ENCODE results near the gene OR5M11.
"Not testable (repeated sequence)": the region's sequence is repeated elsewhere in the genome, so short reads cannot be mapped to it uniquely, and the experiment has no call there.

OR5M11 gene

DNA sequence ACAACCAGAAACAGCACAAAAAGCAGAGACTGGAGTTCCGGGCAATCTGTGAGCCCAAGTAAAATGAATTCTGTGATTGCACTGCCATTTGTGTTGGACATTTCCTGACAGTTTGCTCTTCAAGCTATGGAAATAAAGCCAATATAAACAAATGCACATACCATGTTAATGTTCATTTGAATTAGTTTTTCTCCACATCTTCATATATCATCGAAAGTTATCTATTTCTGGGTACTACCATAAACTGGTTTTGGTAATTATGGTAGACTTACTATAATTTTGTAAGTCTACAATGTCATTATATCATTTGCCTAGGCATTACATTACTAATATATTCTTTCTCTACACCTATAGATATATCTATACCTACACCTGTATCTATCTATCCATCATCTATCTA lies at the start of gene OR5M11:
OR5M11 (minus strand) TSS at position 101 of the 400 bp plus-strand sequence; CDS start at position 101, 0 bp downstream.
- CTCF ChIA-PET: no interaction called here
- POLR2A ChIA-PET: no interaction called here
- no peak for DNase-seq (ENCODE audit: low read depth, low spot score)
- TF ChIP-seq, protein P1, sequence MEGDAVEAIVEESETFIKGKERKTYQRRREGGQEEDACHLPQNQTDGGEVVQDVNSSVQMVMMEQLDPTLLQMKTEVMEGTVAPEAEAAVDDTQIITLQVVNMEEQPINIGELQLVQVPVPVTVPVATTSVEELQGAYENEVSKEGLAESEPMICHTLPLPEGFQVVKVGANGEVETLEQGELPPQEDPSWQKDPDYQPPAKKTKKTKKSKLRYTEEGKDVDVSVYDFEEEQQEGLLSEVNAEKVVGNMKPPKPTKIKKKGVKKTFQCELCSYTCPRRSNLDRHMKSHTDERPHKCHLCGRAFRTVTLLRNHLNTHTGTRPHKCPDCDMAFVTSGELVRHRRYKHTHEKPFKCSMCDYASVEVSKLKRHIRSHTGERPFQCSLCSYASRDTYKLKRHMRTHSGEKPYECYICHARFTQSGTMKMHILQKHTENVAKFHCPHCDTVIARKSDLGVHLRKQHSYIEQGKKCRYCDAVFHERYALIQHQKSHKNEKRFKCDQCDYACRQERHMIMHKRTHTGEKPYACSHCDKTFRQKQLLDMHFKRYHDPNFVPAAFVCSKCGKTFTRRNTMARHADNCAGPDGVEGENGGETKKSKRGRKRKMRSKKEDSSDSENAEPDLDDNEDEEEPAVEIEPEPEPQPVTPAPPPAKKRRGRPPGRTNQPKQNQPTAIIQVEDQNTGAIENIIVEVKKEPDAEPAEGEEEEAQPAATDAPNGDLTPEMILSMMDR (IDR thresholded peaks at IDR 0.05; ENCODE audit: insufficient read depth, low read length, missing control alignments): no peak
- H3K4me3 ChIP-seq (ENCODE audit: low read depth, low read length): no peak within 1 kb of the TSS

DNA sequence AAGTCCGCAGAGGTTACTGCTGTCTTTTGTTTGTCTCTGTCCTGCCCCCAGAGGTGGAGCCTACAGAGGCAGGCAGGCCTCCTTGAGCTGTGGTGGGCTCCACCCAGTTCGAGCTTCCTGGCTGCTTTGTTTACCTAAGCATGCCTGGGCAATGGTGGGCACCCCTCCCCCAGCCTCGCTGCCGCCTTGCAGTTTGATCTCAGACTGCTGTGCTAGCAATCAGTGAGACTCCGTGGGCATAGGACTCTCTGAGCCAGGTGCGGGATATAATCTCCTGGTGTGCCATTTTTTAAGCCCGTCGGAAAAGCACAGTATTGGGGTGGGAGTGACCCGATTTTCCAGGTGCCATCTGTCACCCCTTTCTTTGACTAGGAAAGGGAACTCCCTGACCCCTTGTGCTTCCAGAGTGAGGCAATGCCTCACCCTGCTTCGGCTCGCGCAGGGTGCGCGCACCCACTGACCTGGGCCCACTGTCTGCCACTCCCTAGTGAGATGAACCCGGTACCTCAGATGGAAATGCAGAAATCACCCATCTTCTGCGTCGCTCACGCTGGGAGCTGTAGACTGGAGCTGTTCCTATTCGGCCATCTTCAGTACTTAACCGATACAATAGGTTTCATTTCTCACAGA lies 49.1 kb upstream of the OR5M11 start:
- POLR2A ChIA-PET; H3K4me3 ChIP-seq (ENCODE audit: low read depth, low read length); CTCF ChIA-PET; DNase-seq (ENCODE audit: low read depth, low spot score): not testable (repeated sequence)

DNA sequence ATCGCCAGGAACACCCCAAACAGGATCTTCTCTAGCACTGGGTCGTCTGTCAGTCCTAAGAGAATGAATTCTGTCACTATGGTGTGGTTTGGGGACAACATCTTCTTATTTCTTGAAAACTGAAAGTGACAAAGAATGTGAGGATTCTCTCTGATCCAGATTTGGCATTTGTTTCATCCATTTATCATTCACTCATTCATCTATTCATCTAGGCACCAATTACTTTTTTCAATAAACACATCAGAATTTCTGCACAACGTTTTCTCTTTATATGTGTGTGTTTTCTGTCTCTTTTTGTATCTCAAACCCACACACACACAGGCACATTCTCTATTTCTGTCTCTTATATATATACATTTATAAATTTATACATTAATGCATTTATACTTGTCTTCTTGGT lies 34.6 kb upstream of the OR5M11 start, which contains the start of gene OR5M10:
OR5M10 (minus strand) TSS at position 101 of the 400 bp plus-strand sequence; CDS start at position 101, 0 bp downstream.
- TF ChIP-seq, protein P1 (IDR thresholded peaks at IDR 0.05; ENCODE audit: insufficient read depth, low read length, missing control alignments): no peak
- POLR2A ChIA-PET: no interaction called here
- no peak for DNase-seq (ENCODE audit: low read depth, low spot score)
- CTCF ChIA-PET: no interaction called here
- no peak within 1 kb of the TSS for H3K4me3 ChIP-seq (ENCODE audit: low read depth, low read length)

GRCh38 chr11:56558574-56558973 lies 15.5 kb upstream of the OR5M11 start:
- ChIA-PET POLR2A (no interaction called here), CTCF (no interaction called here)
- TF ChIP-seq, protein P1 (IDR thresholded peaks at IDR 0.05; ENCODE audit: insufficient read depth, low read length, missing control alignments): no peak
- no peak for DNase-seq (ENCODE audit: low read depth, low spot score)
- H3K4me3 ChIP-seq (ENCODE audit: low read depth, low read length): no peak overlapping the region

GRCh38 chr11:56554691-56555090 lies 11.6 kb upstream of the OR5M11 start:
- POLR2A ChIA-PET; DNase-seq (ENCODE audit: low read depth, low spot score); H3K4me3 ChIP-seq (ENCODE audit: low read depth, low read length); CTCF ChIA-PET: not testable (repeated sequence)

- no peak for DNase-seq (ENCODE audit: low read depth, low spot score)
- TF ChIP-seq, protein P1 (IDR thresholded peaks at IDR 0.05; ENCODE audit: insufficient read depth, low read length, missing control alignments): no peak
- ChIA-PET CTCF (no interaction called here), POLR2A (no interaction called here)
- H3K4me3 ChIP-seq (ENCODE audit: low read depth, low read length): no peak overlapping the region
These were observed 2.5 kb upstream of the OR5M11 start for GRCh38 chr11:56545531-56545930.

- no peak overlapping the region for H3K4me3 ChIP-seq (ENCODE audit: low read depth, low read length)
- TF ChIP-seq, protein P1 (IDR thresholded peaks at IDR 0.05; ENCODE audit: insufficient read depth, low read length, missing control alignments): no peak
- ChIA-PET POLR2A (no interaction called here), CTCF (no interaction called here)
- DNase-seq (ENCODE audit: low read depth, low spot score): no peak
These were observed 682 bp upstream of the OR5M11 start for GRCh38 chr11:56543739-56544138.

Measured in AG04449 (cell line).